HCT116 (cell line): Measurements from ENCODE around the gene CCDC174. TPM values are rescaled to one million over a fixed set of nuclear protein-coding genes. Genes with fewer than 3 reads are reported as not detected.

ENCODE experiments used
- ATAC-seq: fragments of 200-7000 bp; cut with Tn5 transposase; 2 replicates; pipeline ENCODE4 v1.9.1; 2020; ENCODE audit warnings: mild to moderate bottlenecking, moderate library complexity
- BruUV-seq: library from RNA; stranded (reverse); fragments of 400-500 nt; replicated peaks from 2 replicates; lab custom pipeline; 2021; lab: Mats Ljungman, UMichigan
- CTCF ChIA-PET: fragments of 300-600 bp; sonication (Branson Sonifier 250); formaldehyde crosslinking; loops from one replicate; lab custom pipeline; 2021; ENCODE audit warnings: antibody characterized with exemption; lab: Charles Lee
- POLR2A ChIA-PET: fragments of 300-600, 350-600 bp; sonication (Branson Sonifier 250); formaldehyde crosslinking; loops from one replicate; lab custom pipeline; 2021; ENCODE audit warnings: antibody characterized with exemption; lab: Charles Lee
- RAD21 ChIA-PET, 2 experiments: fragments of 300-600 bp; sonication (Branson Sonifier 250); formaldehyde crosslinking; loops; one replicate each; lab custom pipeline; 2023; ENCODE audit warnings: low total read pairs in 2 of 2; ENCODE audit not compliant: uncharacterized antibody in 2 of 2, unreplicated experiment in 2 of 2, low non-redundant PET in 1 of 2; lab: Charles Lee
- DNase-seq: peaks from one replicate; pipeline ENCODE4 v3.0.0-alpha.2; 2010; ENCODE audit warnings: low read depth, low spot score
- H2AFZ ChIP-seq: fragments of 200-600 bp; shearing (Covaris generic), sonication (generic); 2 replicates; pipeline ENCODE4 v1.6.1; 2017; ENCODE audit warnings: low read depth, mixed run types, mixed read lengths, antibody characterized with exemption, low read length; ENCODE audit not compliant: poor library complexity, severe bottlenecking
- H3K27ac ChIP-seq: 2 replicates; pipeline ENCODE4 v1.5.1; 2012; ENCODE audit warnings: low read depth, low read length
- H3K27me3 ChIP-seq: fragments of 200-600 bp; sonication (generic); 2 replicates; pipeline ENCODE4 v1.6.1; 2016; ENCODE audit warnings: mixed run types, low read length, mixed read lengths; ENCODE audit not compliant: insufficient read depth
- H3K36me3 ChIP-seq, 2 experiments: fragments of 200-500 bp in 1 of 2; fragments of 200-600 bp in 1 of 2; sonication (Bioruptor generic) in 1 of 2; sonication (generic) in 1 of 2; 2 replicates each; pipeline versions ENCODE4 v1.5.1 to v1.6.1; 2014 to 2016; ENCODE audit warnings: low read length in 2 of 2, inconsistent platforms in 1 of 2, mixed read lengths in 1 of 2, mixed run types in 1 of 2; ENCODE audit not compliant: insufficient read depth in 2 of 2, control insufficient read depth in 1 of 2
- H3K4me1 ChIP-seq, 2 experiments: fragments of 200-600 bp in 1 of 2; sonication (generic) in 1 of 2; 2 replicates each; pipeline versions ENCODE4 v1.5.1 to v1.6.1; 2012 to 2017; ENCODE audit warnings: low read length in 2 of 2, inconsistent platforms in 1 of 2, mild to moderate bottlenecking in 1 of 2, mixed read lengths in 1 of 2, mixed run types in 1 of 2, moderate library complexity in 1 of 2; ENCODE audit not compliant: insufficient read depth in 2 of 2, control insufficient read depth in 1 of 2
- H3K4me2 ChIP-seq: fragments of 200-600 bp; sonication (generic); 2 replicates; pipeline ENCODE4 v1.6.1; 2017; ENCODE audit warnings: mixed run types, low read length, mixed read lengths
- H3K4me3 ChIP-seq, 2 experiments: fragments of 200-600 bp in 1 of 2; sonication (generic) in 1 of 2; replicated peaks in 1 of 2; 2 replicates each; pipeline ENCODE4 v1.5.1; 2011 to 2016; ENCODE audit warnings: low read length in 2 of 2, control low read depth in 1 of 2, low read depth in 1 of 2, mild to moderate bottlenecking in 1 of 2, mixed read lengths in 1 of 2, mixed run types in 1 of 2
- H3K79me2 ChIP-seq: fragments of 200-600 bp; sonication (generic); 2 replicates; pipeline ENCODE4 v1.6.1; 2017; ENCODE audit warnings: mild to moderate bottlenecking, mixed run types, low read length, moderate library complexity, mixed read lengths; ENCODE audit not compliant: insufficient read depth
- H3K9ac ChIP-seq: fragments of 200-600 bp; sonication (generic); 2 replicates; pipeline ENCODE4 v1.6.1; 2016; ENCODE audit warnings: low read length, mixed read lengths
- H3K9me2 ChIP-seq: fragments of 200-600 bp; sonication (generic), shearing (Covaris generic); 2 replicates; pipeline ENCODE4 v1.6.1; 2017; ENCODE audit warnings: mixed run types, mild to moderate bottlenecking, moderate library complexity; ENCODE audit not compliant: insufficient read depth
- H3K9me3 ChIP-seq, 2 experiments: fragments of 200-500 bp in 1 of 2; fragments of 200-600 bp in 1 of 2; sonication (Bioruptor generic) in 1 of 2; sonication (generic) in 1 of 2; 2 replicates each; pipeline ENCODE4 v1.6.1; 2014 to 2017; ENCODE audit warnings: low read length in 2 of 2, mixed read lengths in 2 of 2, inconsistent platforms in 1 of 2, low read depth in 1 of 2, mild to moderate bottlenecking in 1 of 2, mixed run types in 1 of 2, moderate library complexity in 1 of 2; ENCODE audit not compliant: control insufficient read depth in 1 of 2, insufficient read depth in 1 of 2
- H4K20me1 ChIP-seq: fragments of 200-600 bp; sonication (generic), shearing (Covaris generic); 2 replicates; pipeline ENCODE4 v1.6.1; 2017; ENCODE audit warnings: mixed run types, mild to moderate bottlenecking, moderate library complexity; ENCODE audit not compliant: insufficient read depth
- ATF3 ChIP-seq: IDR thresholded peaks from 2 replicates; pipeline ENCODE4 v1.6.1; 2012
- CBX3 ChIP-seq: IDR thresholded peaks from 2 replicates; pipeline ENCODE4 v1.6.1; 2012; ENCODE audit warnings: low read depth
- CEBPB ChIP-seq: IDR thresholded peaks from 2 replicates; pipeline ENCODE4 v1.6.1; 2012; ENCODE audit warnings: low read depth
- EGR1 ChIP-seq: IDR thresholded peaks from 2 replicates; pipeline ENCODE4 v1.6.1; 2012; ENCODE audit warnings: low read depth
- EZH2 ChIP-seq: fragments of 200-600 bp; sonication (generic); IDR thresholded peaks from 2 replicates; pipeline ENCODE4 v1.6.1; 2017; ENCODE audit warnings: antibody characterized with exemption, mixed run types
- EZH2phosphoT487 ChIP-seq: fragments of 200-600 bp; IDR thresholded peaks from 2 replicates; pipeline ENCODE4 v1.6.1; 2018; ENCODE audit warnings: antibody characterized with exemption, borderline replicate concordance
- FOSL1 ChIP-seq: IDR thresholded peaks from 2 replicates; pipeline ENCODE4 v1.6.1; 2012; ENCODE audit warnings: low read depth
- POLR2AphosphoS5 ChIP-seq: IDR thresholded peaks from 2 replicates; pipeline ENCODE4 v1.6.1; 2011; ENCODE audit warnings: mild to moderate bottlenecking, low read depth, low read length, moderate library complexity
- RAD21 ChIP-seq: IDR thresholded peaks from 2 replicates; pipeline ENCODE4 v1.6.1; 2012; ENCODE audit warnings: low read depth, mild to moderate bottlenecking
- REST ChIP-seq: IDR thresholded peaks from 2 replicates; pipeline ENCODE4 v1.6.1; 2012; ENCODE audit warnings: low read depth
- SIN3A ChIP-seq: IDR thresholded peaks from 2 replicates; pipeline ENCODE4 v1.6.1; 2012; ENCODE audit warnings: low read depth
- SP1 ChIP-seq: IDR thresholded peaks from 2 replicates; pipeline ENCODE4 v1.6.1; 2012; ENCODE audit warnings: low read depth
- YY1 ChIP-seq: IDR thresholded peaks from 2 replicates; pipeline ENCODE4 v1.6.1; 2011; ENCODE audit warnings: low read length, low read depth, moderate library complexity, mild to moderate bottlenecking; ENCODE audit not compliant: insufficient replicate concordance; ENCODE audit errors: extremely low read depth
- ZBTB33 ChIP-seq: IDR thresholded peaks from 2 replicates; pipeline ENCODE4 v1.6.1; 2011; ENCODE audit warnings: mild to moderate bottlenecking, low read length, moderate library complexity; ENCODE audit not compliant: insufficient replicate concordance; ENCODE audit errors: extremely low read depth
- ZFX ChIP-seq: fragments of 450-650 bp; IDR thresholded peaks from 2 replicates; pipeline ENCODE4 v1.6.1; 2017
- intact Hi-C: fragments of 100-400 bp; cut with micrococcal nuclease; formaldehyde crosslinking; loops from 2 replicates; pipeline ENCODE4 v1.10.0; 2022
- total RNA-seq: library from RNA; stranded (reverse); gene quantifications from one replicate; pipeline ENCODE4 v1.2.1, GENCODE V29; 2021; ENCODE audit not compliant: unreplicated experiment

Gene CCDC174
- total RNA-seq, 1 experiment from 2014 or later = 15.6 TPM

DNA sequence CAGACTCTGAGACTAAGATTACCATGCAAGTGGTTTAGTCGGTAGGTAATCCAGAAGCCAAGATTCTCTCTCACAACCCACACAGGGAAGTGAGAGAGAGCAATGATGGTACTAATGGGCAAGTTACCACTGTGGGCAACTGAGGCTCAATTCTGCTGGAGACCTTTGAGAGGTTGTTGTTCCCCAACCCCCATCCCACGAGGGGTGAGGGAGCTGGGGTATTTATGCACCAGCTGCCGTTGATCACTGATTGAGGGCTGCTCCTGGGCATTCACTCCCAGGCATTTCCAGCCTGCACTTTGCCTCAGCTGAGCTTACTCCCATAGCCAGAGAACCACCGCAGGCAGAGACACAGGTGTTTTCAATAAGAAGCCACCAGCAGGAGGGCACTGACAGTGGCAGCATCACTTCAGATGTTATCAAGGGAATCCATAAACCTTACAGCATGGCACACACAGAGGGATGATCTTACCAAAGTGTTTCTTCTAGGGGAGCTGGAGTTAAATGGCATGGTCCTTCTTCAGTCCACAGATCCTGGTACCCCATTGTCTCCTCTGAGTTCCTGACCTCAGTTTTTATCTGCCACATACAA lies 15.0 kb upstream of the CCDC174 start:
- TF ChIP-seq EZH2 (no peak), SP1 (no peak), EGR1 (no peak)
- Histone ChIP-seq H3K27me3 (peaks cover 15% of the 10 kb centered on the region), H3K4me3 (no peak overlapping the region), H3K4me1 (no peaks in the 10 kb centered on the region), H3K4me2 (no peak overlapping the region), H3K9me3 (no peaks in the 10 kb centered on the region), H4K20me1 (no peaks in the 10 kb centered on the region), H3K9me2 (no peaks in the 10 kb centered on the region), H3K27ac (no peak overlapping the region), H3K79me2 (no peaks in the 10 kb centered on the region), H3K36me3 (no peaks in the 10 kb centered on the region), H3K9ac (no peak overlapping the region), H2AFZ (no peak overlapping the region)
- POLR2A ChIA-PET = no interaction called here
- intact Hi-C loops = no loop called here
- ATAC-seq (no peak), DNase-seq (no peak)
- BruUV-seq = no TSS peak
- RAD21 ChIA-PET = no interaction called here
- CTCF ChIA-PET = interaction anchor here (1.1 to 2.0 kb wide), 2 partner anchors 14 to 144 kb away, joined by 3 to 5 read pairs; no protein-coding TSS in a partner anchor

- Histone ChIP-seq H2AFZ (no peak overlapping the region), H3K79me2 (no peaks in the 10 kb centered on the region), H3K27me3 (peaks cover 15% of the 10 kb centered on the region), H3K36me3 (no peaks in the 10 kb centered on the region), H3K4me1 (no peaks in the 10 kb centered on the region), H3K9me3 (no peaks in the 10 kb centered on the region), H3K9ac (no peak overlapping the region), H4K20me1 (no peaks in the 10 kb centered on the region), H3K27ac (no peak overlapping the region), H3K9me2 (no peaks in the 10 kb centered on the region), H3K4me3 (no peak overlapping the region), H3K4me2 (no peak overlapping the region)
- RAD21 ChIA-PET = no interaction called here
- CTCF ChIA-PET = no interaction called here
- BruUV-seq = no TSS peak
- ATAC-seq (no peak), DNase-seq (no peak)
- intact Hi-C loops = no loop called here
- POLR2A ChIA-PET = no interaction called here
- TF ChIP-seq POLR2AphosphoS5 (no peak), CBX3 (no peak), EZH2phosphoT487 (no peak), RAD21 (no peak), REST (no peak), SIN3A (no peak), EZH2 (no peak), FOSL1 (no peak), CEBPB (no peak), ZBTB33 (no peak), ZFX (no peak), YY1 (no peak), ATF3 (no peak)
Measured at GRCh38 chr3:14640157-14640562, 11.4 kb upstream of the CCDC174 start.
